H1 (cell line): Measurements from ENCODE around the gene RFX2. TPM values are rescaled to one million over a fixed set of nuclear protein-coding genes. Genes with fewer than 3 reads are reported as not detected.

Source experiments
- CTCF ChIA-PET: fragments of 300-600 bp; sonication (Branson Sonifier 250); formaldehyde crosslinking; loops from one replicate; lab custom pipeline; 2021; ENCODE audit not compliant: partially characterized antibody; lab: Charles Lee
- POLR2A ChIA-PET: fragments of 300-600 bp; sonication (Branson Sonifier 250); formaldehyde crosslinking; loops from one replicate; lab custom pipeline; 2021; ENCODE audit warnings: inconsistent platforms; ENCODE audit not compliant: partially characterized antibody; lab: Charles Lee
- DNase-seq, 2 experiments: peaks; one replicate each; pipeline versions ENCODE4 v3.0.0 to v3.0.0-alpha.2; 2010 to 2022; ENCODE audit warnings: low spot score in 2 of 2, low read depth in 1 of 2, mixed read lengths in 1 of 2
- FAIRE-seq: peaks from 2 replicates; lab custom pipeline; 2011; peaks lifted over from hg19 to GRCh38; lab: Jason Lieb, UNC
- H2AFZ ChIP-seq: 2 replicates; pipeline ENCODE4 v1.8.1; 2012; ENCODE audit warnings: low read length, inconsistent platforms
- H2AK5ac ChIP-seq: 2 replicates; pipeline ENCODE4 v1.6.1; 2013; ENCODE audit warnings: low read depth, low read length
- H2BK120ac ChIP-seq: replicated peaks from 2 replicates; pipeline ENCODE3; 2013; ENCODE audit warnings: low read depth, low read length, inconsistent platforms
- H2BK12ac ChIP-seq: 2 replicates; pipeline ENCODE4 v1.6.1; 2013; ENCODE audit warnings: low read depth, low read length
- H2BK15ac ChIP-seq: 2 replicates; pipeline ENCODE4 v1.6.1; 2013; ENCODE audit warnings: low read length
- H2BK20ac ChIP-seq: 2 replicates; pipeline ENCODE4 v1.6.1; 2013; ENCODE audit warnings: low read length
- H2BK5ac ChIP-seq: 2 replicates; pipeline ENCODE4 v1.6.1; 2013; ENCODE audit warnings: low read depth, low read length
- H3K14ac ChIP-seq: 2 replicates; pipeline ENCODE4 v1.6.1; 2013; ENCODE audit warnings: inconsistent platforms; ENCODE audit not compliant: insufficient read length
- H3K18ac ChIP-seq: 2 replicates; pipeline ENCODE4 v1.6.1; 2013; ENCODE audit warnings: low read length; ENCODE audit errors: extremely low read depth
- H3K23ac ChIP-seq: 2 replicates; pipeline ENCODE4 v1.6.1; 2013; ENCODE audit warnings: inconsistent platforms; ENCODE audit not compliant: insufficient read length
- H3K23me2 ChIP-seq: 2 replicates; pipeline ENCODE4 v1.6.1; 2013; ENCODE audit warnings: low read depth, low read length
- H3K27ac ChIP-seq: 2 replicates; pipeline ENCODE4 v1.6.1; 2011; ENCODE audit warnings: low read depth, low read length, inconsistent platforms
- H3K27me3 ChIP-seq, 4 experiments: replicated peaks in 1 of 4; 1 replicate in 1 of 4; 2 replicates in 3 of 4; pipeline versions ENCODE4 v1.6.1 to v1.8.1; 2011 to 2013; ENCODE audit warnings: low read length in 3 of 4, mild to moderate bottlenecking in 3 of 4, inconsistent platforms in 2 of 4, mixed read lengths in 2 of 4, moderate library complexity in 1 of 4; ENCODE audit not compliant: control insufficient read depth in 3 of 4, insufficient read depth in 3 of 4; ENCODE audit errors: extremely low read depth in 1 of 4
- H3K36me3 ChIP-seq, 4 experiments: 2 replicates each; pipeline versions ENCODE4 v1.6.1 to v1.8.1; 2011 to 2013; ENCODE audit warnings: mild to moderate bottlenecking in 4 of 4, low read length in 3 of 4, moderate library complexity in 2 of 4, control low read depth in 1 of 4, inconsistent platforms in 1 of 4; ENCODE audit not compliant: insufficient read depth in 4 of 4, control insufficient read depth in 2 of 4
- H3K4ac ChIP-seq: replicated peaks from 2 replicates; pipeline ENCODE3; 2013; ENCODE audit warnings: low read length, low read depth, mixed read lengths, inconsistent platforms; ENCODE audit not compliant: insufficient read length
- H3K4me1 ChIP-seq, 4 experiments: replicated peaks in 1 of 4; 1 replicate in 1 of 4; 2 replicates in 3 of 4; pipeline versions ENCODE4 v1.6.1 to v1.8.1; 2011 to 2013; ENCODE audit warnings: low read length in 3 of 4, inconsistent platforms in 2 of 4, mixed read lengths in 1 of 4; ENCODE audit not compliant: insufficient read depth in 4 of 4, control insufficient read depth in 3 of 4
- H3K4me2 ChIP-seq, 2 experiments: 2 replicates each; pipeline versions ENCODE4 v1.6.1 to v1.8.1; 2011 to 2013; ENCODE audit warnings: low read depth in 2 of 2, low read length in 2 of 2, control low read depth in 1 of 2, inconsistent platforms in 1 of 2, mild to moderate bottlenecking in 1 of 2; ENCODE audit not compliant: insufficient read depth in 1 of 2
- H3K4me3 ChIP-seq, 4 experiments: fragments of 200-600, 300-600 bp in 1 of 4; sonication (generic), shearing (Covaris generic), sonication (Bioruptor Twin) in 1 of 4; 2 replicates each; pipeline versions ENCODE4 v1.5.1 to v1.8.1; 2011 to 2016; ENCODE audit warnings: low read length in 4 of 4, low read depth in 3 of 4, control low read depth in 2 of 4, inconsistent platforms in 2 of 4, mild to moderate bottlenecking in 2 of 4, mixed read lengths in 1 of 4, moderate library complexity in 1 of 4; ENCODE audit not compliant: insufficient read depth in 2 of 4; ENCODE audit errors: extremely low read depth in 1 of 4
- H3K56ac ChIP-seq: replicated peaks from 2 replicates; pipeline ENCODE3; 2013; ENCODE audit warnings: low read depth, mild to moderate bottlenecking, mixed read lengths, low read length, inconsistent platforms; ENCODE audit not compliant: insufficient read length
- H3K79me1 ChIP-seq: 2 replicates; pipeline ENCODE4 v1.6.1; 2013; ENCODE audit warnings: low read depth, low read length, control low read depth
- H3K79me2 ChIP-seq, 2 experiments: 2 replicates each; pipeline versions ENCODE4 v1.6.1 to v1.8.1; 2012 to 2013; ENCODE audit warnings: low read length in 2 of 2, mild to moderate bottlenecking in 2 of 2, inconsistent platforms in 1 of 2; ENCODE audit not compliant: insufficient read depth in 2 of 2, control insufficient read depth in 1 of 2
- H3K9ac ChIP-seq, 4 experiments: replicated peaks in 1 of 4; 1 replicate in 1 of 4; 2 replicates in 3 of 4; pipeline versions ENCODE4 v1.6.1 to v1.8.1; 2011 to 2013; ENCODE audit warnings: low read depth in 3 of 4, low read length in 3 of 4, control low read depth in 2 of 4, mild to moderate bottlenecking in 2 of 4, moderate library complexity in 2 of 4, inconsistent platforms in 1 of 4; ENCODE audit errors: extremely low read depth in 1 of 4
- H3K9me3 ChIP-seq, 2 experiments: 2 replicates each; pipeline versions ENCODE4 v1.6.1 to v1.8.1; 2012 to 2013; ENCODE audit warnings: mild to moderate bottlenecking in 2 of 2, moderate library complexity in 2 of 2, control low read depth in 1 of 2, inconsistent platforms in 1 of 2, low read depth in 1 of 2, low read length in 1 of 2, mixed read lengths in 1 of 2; ENCODE audit not compliant: insufficient read depth in 2 of 2
- H4K20me1 ChIP-seq, 2 experiments: replicated peaks in 1 of 2; 2 replicates each; pipeline versions ENCODE3 to v1.8.1; 2011 to 2013; ENCODE audit warnings: inconsistent platforms in 2 of 2, low read length in 2 of 2, mild to moderate bottlenecking in 1 of 2; ENCODE audit not compliant: insufficient read depth in 2 of 2, control insufficient read depth in 1 of 2
- H4K5ac ChIP-seq: 2 replicates; pipeline ENCODE4 v1.6.1; 2013; ENCODE audit warnings: low read length, low read depth, mixed read lengths, inconsistent platforms; ENCODE audit not compliant: insufficient read length
- H4K8ac ChIP-seq: 2 replicates; pipeline ENCODE4 v1.8.0; 2013; ENCODE audit warnings: mild to moderate bottlenecking, moderate library complexity, low read length, inconsistent platforms; ENCODE audit not compliant: insufficient read depth; ENCODE audit errors: extremely low read depth
- H4K91ac ChIP-seq: replicated peaks from 2 replicates; pipeline ENCODE3; 2013; ENCODE audit warnings: low read length, mixed read lengths, inconsistent platforms; ENCODE audit not compliant: insufficient read length
- CREB1 ChIP-seq: IDR thresholded peaks from 2 replicates; pipeline ENCODE4 v1.6.1; 2012; ENCODE audit warnings: inconsistent platforms
- CTCF ChIP-seq, 3 experiments: IDR thresholded peaks; 1 replicate in 2 of 3; 2 replicates in 1 of 3; pipeline versions ENCODE4 v1.5.1 to v1.6.1; 2011; ENCODE audit warnings: low read length in 3 of 3, mild to moderate bottlenecking in 3 of 3, inconsistent platforms in 2 of 3, low read depth in 1 of 3, moderate library complexity in 1 of 3; ENCODE audit not compliant: insufficient read depth in 1 of 3; ENCODE audit errors: control extremely low read depth in 1 of 3
- NANOG ChIP-seq: IDR thresholded peaks from 2 replicates; pipeline ENCODE4 v1.6.1; 2011; ENCODE audit warnings: low read length, low read depth, mild to moderate bottlenecking, inconsistent platforms; ENCODE audit not compliant: insufficient read depth, poor library complexity, severe bottlenecking
- POLR2AphosphoS5 ChIP-seq: IDR thresholded peaks from 2 replicates; pipeline ENCODE4 v1.6.1; 2011; ENCODE audit warnings: low read depth, low read length
- RAD21 ChIP-seq, 2 experiments: IDR thresholded peaks in 1 of 2; conservative IDR thresholded peaks in 1 of 2; 2 replicates each; pipeline ENCODE4 v1.6.1; 2011; ENCODE audit warnings: low read depth in 2 of 2, low read length in 2 of 2, improper control_type of control experiment in 1 of 2, inconsistent platforms in 1 of 2, mild to moderate bottlenecking in 1 of 2, moderate library complexity in 1 of 2
- SIN3A ChIP-seq, 2 experiments: IDR thresholded peaks in 1 of 2; conservative IDR thresholded peaks in 1 of 2; 2 replicates each; pipeline ENCODE4 v1.6.1; 2011 to 2012; ENCODE audit warnings: low read length in 2 of 2, improper control_type of control experiment in 1 of 2, low read depth in 1 of 2, mild to moderate bottlenecking in 1 of 2
- SP4 ChIP-seq: IDR thresholded peaks from 2 replicates; pipeline ENCODE4 v1.6.1; 2012; ENCODE audit warnings: low read length, inconsistent platforms
- YY1 ChIP-seq: IDR thresholded peaks from 2 replicates; pipeline ENCODE4 v1.6.1; 2011; ENCODE audit warnings: low read depth, mild to moderate bottlenecking, low read length
- WGBS, 2 experiments: shearing (Covaris generic) in 1 of 2; methylation state at CpG; one replicate each; pipeline versions ENCODE4 v1.1.6 to v1.1.7; 2013 to 2015; ENCODE audit warnings: low lambda C conversion rate in 2 of 2, mixed read lengths in 2 of 2, inconsistent platforms in 1 of 2, low coverage in 1 of 2, missing lambda C conversion rate in 1 of 2; ENCODE audit not compliant: insufficient replicate concordance in 2 of 2, insufficient coverage in 1 of 2, insufficient read length in 1 of 2; ENCODE audit errors: extremely low coverage in 1 of 2, missing lambda C conversion rate in 1 of 2; 5-methylcytosine and 5-hydroxymethylcytosine counted together
- polyA plus RNA-seq, 7 experiments: library from polyadenylated mRNA; depleted of rRNA in 3 of 7; stranded (reverse) in 5 of 7; unstranded in 2 of 7; fragments of >200 nt in 5 of 7; fragments of 200-250 nt in 2 of 7; gene quantifications; 1 replicate in 5 of 7; 2 replicates in 1 of 7; 4 replicates in 1 of 7; pipeline versions ENCODE4 v1.2.1 to v1.2.3, GENCODE V29; 2011 to 2013; ENCODE audit warnings: missing spikeins in 2 of 7, mixed read lengths in 2 of 7
- total RNA-seq: library from RNA; stranded (reverse); fragmentation: NEBNext Ultra II Directional; extraction: Animal tissue kit (Norgen Biotek cat#: 25700); gene quantifications from 2 replicates; pipeline ENCODE4 v1.2.1, GENCODE V29; 2021

RFX2 gene
- total and polyA plus RNA-seq, 2 of the 8 experiments (the other 6 are each of a cell fraction or from before 2014, with no cell fraction given): 4.8 to 5.3 TPM

GRCh38 chr19:5997371-5997770, 112.9 kb downstream of the RFX2 start:
- Histone ChIP-seq H4K8ac (0 out of 2 replicates have a peak overlapping the region, but pooled peaks have one; percentile 9), H3K56ac (no peak overlapping the region), H3K9ac (no peak overlapping the region), H3K23me2 (no peaks in the 10 kb centered on the region; the same call in 1 of the 2 replicates), H3K4me1 (no peaks in the 10 kb centered on the region; a peak in 1 of 7 replicates), H4K20me1 (no peaks in the 10 kb centered on the region), H3K27me3 (no peaks in the 10 kb centered on the region; a peak in 1 of 7 replicates), H3K9me3 (no peaks in the 10 kb centered on the region), H2BK12ac (no peak overlapping the region), H3K4ac (no peak overlapping the region), H2BK15ac (no peak overlapping the region), H3K18ac (no peak overlapping the region), H3K79me1 (no peaks in the 10 kb centered on the region), H4K5ac (no peak overlapping the region), H3K27ac (no peak overlapping the region), H3K79me2 (no peaks in the 10 kb centered on the region), H3K14ac (no peak overlapping the region), H2AFZ (no peak overlapping the region), H2BK20ac (no peak overlapping the region), H3K4me2 (no peak overlapping the region), H3K36me3 (no peaks in the 10 kb centered on the region), H2BK5ac (no peak overlapping the region)
- 65% methylated on average over 10 of the region's 17 CpGs; no CpG with 5 or more reads in 1 of the 2 experiments for WGBS, 2 experiments
- DNase-seq: peak in 1 of 2 experiments; percentile 69
- ChIA-PET CTCF (interaction anchor here (0.8 to 7.7 kb wide), 7 partner anchors 9 to 302 kb away, joined by 3 to 108 read pairs (median 3); no protein-coding TSS in a partner anchor), POLR2A (no interaction called here)
- FAIRE-seq: no peak
- TF ChIP-seq POLR2AphosphoS5 (no peak), NANOG (no peak), CREB1 (no peak), RAD21 (IDR thresholded peaks at IDR 0.05 in 1 of 2, conservative IDR thresholded peaks at IDR 0.05 in 1 of 2; ENCODE audit: low read depth in 2 of 2, low read length in 2 of 2) (peak; percentile 37 to 47), SIN3A (conservative IDR thresholded peaks at IDR 0.05 in 1 of 2, IDR thresholded peaks at IDR 0.05 in 1 of 2; ENCODE audit: low read depth in 1 of 2, low read length in 2 of 2) (no peak), CTCF (IDR thresholded peaks at IDR 0.05; ENCODE audit: control extremely low read depth in 1 of 3, insufficient read depth in 1 of 3, low read depth in 1 of 3, low read length in 3 of 3) (peak; percentile 46 to 81 (median 74); a peak in 3 of 4 replicates), SP4 (no peak), YY1 (0 out of 2 replicates have a peak, but pooled peaks have one; percentile 50)
- TF ChIP-seq, all 59 proteins: peak for 3
- H4K91ac ChIP-seq: no peak overlapping the region
- no peak overlapping the region for H3K4me3 ChIP-seq
- H2AK5ac ChIP-seq: no peak overlapping the region
- H3K23ac ChIP-seq: no peak overlapping the region
- H2BK120ac ChIP-seq: no peak overlapping the region
